SHP77 treated with DMSO at 0.1 percent for 48 hours (cell line): Measurements from ENCODE around the gene EGFLAM.

Source experiments
- DNase-seq: peaks from one replicate; lab custom pipeline; 2025; lab: John Stamatoyannopoulos, UW

EGFLAM gene

GRCh38 chr5:38258319-38259061 lies at the start of gene EGFLAM:
TSS of gene EGFLAM (plus strand) at chr5:38258559. CDS start at chr5:38258755, 196 bp downstream.
- no peak for DNase-seq

- DNase-seq, result peak; percentile 48
These were observed 49.5 kb upstream of the EGFLAM start for GRCh38 chr5:38208782-38209378.

GRCh38 chr5:38210676-38211353 lies 47.5 kb upstream of the EGFLAM start:
- no peak for DNase-seq

GRCh38 chr5:38211354-38211710 lies 47.0 kb upstream of the EGFLAM start:
- DNase-seq, result no peak

- no peak for DNase-seq
These were observed 46.1 kb upstream of the EGFLAM start for GRCh38 chr5:38212307-38212706.

- no peak for DNase-seq
These were observed 32.3 kb upstream of the EGFLAM start for GRCh38 chr5:38226091-38226490.

GRCh38 chr5:38228914-38229313 lies 29.4 kb upstream of the EGFLAM start:
- no peak for DNase-seq

GRCh38 chr5:38234737-38235136 lies 23.6 kb upstream of the EGFLAM start:
- no peak for DNase-seq

GRCh38 chr5:38237681-38238080 lies 20.7 kb upstream of the EGFLAM start:
- peak; percentile 47 for DNase-seq

GRCh38 chr5:38240212-38240611 lies 18.1 kb upstream of the EGFLAM start:
- no peak for DNase-seq

GRCh38 chr5:38241655-38242054 lies 16.7 kb upstream of the EGFLAM start:
- no peak for DNase-seq

- no peak for DNase-seq
These were observed 13.1 kb upstream of the EGFLAM start for GRCh38 chr5:38245307-38245706.

- DNase-seq, result no peak
These were observed 9.1 kb upstream of the EGFLAM start for GRCh38 chr5:38249301-38249700.

GRCh38 chr5:38249812-38250211 lies 8.5 kb upstream of the EGFLAM start:
- DNase-seq, result no peak

GRCh38 chr5:38250763-38251448 lies 7.5 kb upstream of the EGFLAM start:
- no peak for DNase-seq

- no peak for DNase-seq
These were observed 4.6 kb upstream of the EGFLAM start for GRCh38 chr5:38253759-38254158.

GRCh38 chr5:38257308-38258041 lies 884 bp upstream of the EGFLAM start:
- no peak for DNase-seq

- no peak for DNase-seq
These were observed 379 bp upstream of the EGFLAM start for GRCh38 chr5:38258042-38258318.

GRCh38 chr5:38259062-38259808 lies 876 bp downstream of the EGFLAM start:
- no peak for DNase-seq

GRCh38 chr5:38259809-38260160 lies 1.4 kb downstream of the EGFLAM start:
- no peak for DNase-seq

- DNase-seq, result no peak
These were observed 5.6 kb downstream of the EGFLAM start for GRCh38 chr5:38263983-38264382.
